ENCODE results near the gene ZNF366. TPM values are rescaled to one million over a fixed set of nuclear protein-coding genes. Genes with fewer than 3 reads are reported as not detected.

The ZNF366 gene
- total RNA-seq, 2 donors from 2014 or later: not detected

- H3K27ac ChIP-seq (ENCODE audit: low read depth, low read length): no peak overlapping the region
- no peaks in the 10 kb centered on the region for H3K4me1 ChIP-seq (ENCODE audit: control insufficient read depth, insufficient read depth, low read length)
- WGBS, 2 experiments (ENCODE audit: insufficient coverage in 1 of 2, insufficient read length in 1 of 2): 60 to 68% methylated on average over 2 to 3 of the region's 3 CpGs
- TF ChIP-seq CTCF (conservative IDR thresholded peaks at IDR 0.05): peak; percentile 80
- Mint-ChIP-seq H3K27ac (no peak overlapping the region), H3K9me3 (peaks cover 7% of the 10 kb centered on the region), H3K4me3 (no peak overlapping the region), H3K4me1 (no peaks in the 10 kb centered on the region), H3K27me3 (ENCODE audit: insufficient read depth) (peaks cover 1% of the 10 kb centered on the region), H3K36me3 (ENCODE audit: low read depth) (no peaks in the 10 kb centered on the region)
- H3K4me3 ChIP-seq (ENCODE audit: low read length): no peak overlapping the region
- no peak for DNase-seq
- H3K9ac ChIP-seq (ENCODE audit: extremely low read depth, low read length, poor library complexity, severe bottlenecking): no peak overlapping the region
- no peaks in the 10 kb centered on the region for H3K27me3 ChIP-seq (ENCODE audit: control insufficient read depth, insufficient read depth, low read length, poor library complexity, severe bottlenecking)
- no peaks in the 10 kb centered on the region for H3K36me3 ChIP-seq (ENCODE audit: control insufficient read depth, insufficient read depth, low read length)
- peaks cover 9% of the 10 kb centered on the region for H3K9me3 ChIP-seq (ENCODE audit: control insufficient read depth, low read length)
Measured at GRCh38 chr5:72523960-72524582, 16.9 kb upstream of the ZNF366 start.

- no peak for TF ChIP-seq CTCF (conservative IDR thresholded peaks at IDR 0.05)
- Histone ChIP-seq H3K9ac (ENCODE audit: extremely low read depth, low read length, poor library complexity, severe bottlenecking) (no peak overlapping the region), H3K36me3 (ENCODE audit: control insufficient read depth, insufficient read depth, low read length) (no peaks in the 10 kb centered on the region), H3K9me3 (ENCODE audit: control insufficient read depth, low read length) (peaks cover 9% of the 10 kb centered on the region), H3K4me3 (ENCODE audit: low read length) (no peak overlapping the region), H3K27ac (ENCODE audit: low read depth, low read length) (no peak overlapping the region), H3K27me3 (ENCODE audit: control insufficient read depth, insufficient read depth, low read length, poor library complexity, severe bottlenecking) (no peaks in the 10 kb centered on the region), H3K4me1 (ENCODE audit: control insufficient read depth, insufficient read depth, low read length) (no peaks in the 10 kb centered on the region)
- H3K27me3 Mint-ChIP-seq (ENCODE audit: insufficient read depth): peaks cover 1% of the 10 kb centered on the region
- H3K27ac Mint-ChIP-seq: no peak overlapping the region
- no peaks in the 10 kb centered on the region for H3K4me1 Mint-ChIP-seq
- peaks cover 7% of the 10 kb centered on the region for H3K9me3 Mint-ChIP-seq
- no peak overlapping the region for H3K4me3 Mint-ChIP-seq
- H3K36me3 Mint-ChIP-seq (ENCODE audit: low read depth): no peaks in the 10 kb centered on the region
- WGBS, 2 experiments (ENCODE audit: insufficient coverage in 1 of 2, insufficient read length in 1 of 2): 100% methylated on average over 1 of the region's 1 CpG; no CpG with 5 or more reads in 1 of the 2 experiments
- DNase-seq: no peak
Measured at GRCh38 chr5:72522607-72523006, 15.4 kb upstream of the ZNF366 start.

GRCh38 chr5:72519111-72519510 lies 11.9 kb upstream of the ZNF366 start:
- Histone ChIP-seq H3K27ac (ENCODE audit: low read depth, low read length) (no peak overlapping the region), H3K9me3 (ENCODE audit: control insufficient read depth, low read length) (peaks cover 9% of the 10 kb centered on the region), H3K4me1 (ENCODE audit: control insufficient read depth, insufficient read depth, low read length) (no peaks in the 10 kb centered on the region), H3K36me3 (ENCODE audit: control insufficient read depth, insufficient read depth, low read length) (no peaks in the 10 kb centered on the region), H3K27me3 (ENCODE audit: control insufficient read depth, insufficient read depth, low read length, poor library complexity, severe bottlenecking) (no peaks in the 10 kb centered on the region), H3K9ac (ENCODE audit: extremely low read depth, low read length, poor library complexity, severe bottlenecking) (no peak overlapping the region), H3K4me3 (ENCODE audit: low read length) (no peak overlapping the region)
- Mint-ChIP-seq H3K4me1 (no peaks in the 10 kb centered on the region), H3K4me3 (no peak overlapping the region), H3K27me3 (ENCODE audit: insufficient read depth) (no peaks in the 10 kb centered on the region), H3K36me3 (ENCODE audit: low read depth) (no peaks in the 10 kb centered on the region), H3K27ac (no peak overlapping the region), H3K9me3 (peaks cover 7% of the 10 kb centered on the region)
- TF ChIP-seq CTCF (conservative IDR thresholded peaks at IDR 0.05): no peak
- DNase-seq: no peak

Measured in endodermal cell (in vitro differentiated cells).